Measurements from ENCODE around the gene SOD1.

SOD1 gene

DNA sequence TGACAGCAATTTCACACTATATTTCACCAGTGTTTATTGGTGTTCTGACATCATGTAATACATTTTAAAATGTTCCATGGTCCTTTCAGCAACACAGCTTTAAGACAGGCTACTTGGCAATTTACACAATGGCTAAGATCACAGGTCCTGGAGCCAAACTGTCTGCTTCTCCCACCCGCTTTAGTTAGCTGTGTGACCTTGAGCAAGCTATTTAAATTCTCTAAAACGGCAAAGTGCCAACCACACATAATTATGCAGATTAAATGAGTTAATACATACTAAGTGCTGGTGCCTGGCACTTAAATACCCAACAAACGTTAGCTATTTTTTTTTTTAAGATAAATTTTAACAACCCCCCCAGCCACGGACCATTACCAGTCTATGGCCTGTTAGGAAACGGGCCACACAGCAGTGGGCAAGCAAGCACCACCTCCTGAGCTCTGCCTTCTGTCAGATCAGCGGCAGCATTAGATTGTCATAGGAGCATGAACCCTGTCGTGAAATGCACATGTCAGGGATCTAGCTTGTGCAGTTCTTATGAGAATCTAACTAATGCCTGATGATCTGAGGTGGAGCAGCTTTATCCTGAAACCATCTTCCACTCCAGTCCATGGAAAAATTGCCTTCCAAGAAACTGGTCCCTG, 26.9 kb downstream of the SOD1 start:
- ATAC-seq (ENCODE audit: low read depth) (no peak), DNase-seq (ENCODE audit: low spot score) (no peak)
- Histone ChIP-seq H3K27ac (ENCODE audit: poor library complexity, severe bottlenecking) (no peak overlapping the region), H3K4me1 (ENCODE audit: insufficient read depth, poor library complexity, severe bottlenecking) (no peaks in the 10 kb centered on the region), H3K9me3 (ENCODE audit: severe bottlenecking) (no peaks in the 10 kb centered on the region), H3K4me3 (ENCODE audit: severe bottlenecking) (no peak overlapping the region), H3K27me3 (ENCODE audit: insufficient read depth, poor library complexity, severe bottlenecking) (no peaks in the 10 kb centered on the region), H3K36me3 (ENCODE audit: low read depth) (peaks cover 94% of the 10 kb centered on the region)
- TF ChIP-seq, protein P1, sequence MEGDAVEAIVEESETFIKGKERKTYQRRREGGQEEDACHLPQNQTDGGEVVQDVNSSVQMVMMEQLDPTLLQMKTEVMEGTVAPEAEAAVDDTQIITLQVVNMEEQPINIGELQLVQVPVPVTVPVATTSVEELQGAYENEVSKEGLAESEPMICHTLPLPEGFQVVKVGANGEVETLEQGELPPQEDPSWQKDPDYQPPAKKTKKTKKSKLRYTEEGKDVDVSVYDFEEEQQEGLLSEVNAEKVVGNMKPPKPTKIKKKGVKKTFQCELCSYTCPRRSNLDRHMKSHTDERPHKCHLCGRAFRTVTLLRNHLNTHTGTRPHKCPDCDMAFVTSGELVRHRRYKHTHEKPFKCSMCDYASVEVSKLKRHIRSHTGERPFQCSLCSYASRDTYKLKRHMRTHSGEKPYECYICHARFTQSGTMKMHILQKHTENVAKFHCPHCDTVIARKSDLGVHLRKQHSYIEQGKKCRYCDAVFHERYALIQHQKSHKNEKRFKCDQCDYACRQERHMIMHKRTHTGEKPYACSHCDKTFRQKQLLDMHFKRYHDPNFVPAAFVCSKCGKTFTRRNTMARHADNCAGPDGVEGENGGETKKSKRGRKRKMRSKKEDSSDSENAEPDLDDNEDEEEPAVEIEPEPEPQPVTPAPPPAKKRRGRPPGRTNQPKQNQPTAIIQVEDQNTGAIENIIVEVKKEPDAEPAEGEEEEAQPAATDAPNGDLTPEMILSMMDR (IDR thresholded peaks at IDR 0.05; ENCODE audit: poor library complexity, severe bottlenecking): no peak

DNA sequence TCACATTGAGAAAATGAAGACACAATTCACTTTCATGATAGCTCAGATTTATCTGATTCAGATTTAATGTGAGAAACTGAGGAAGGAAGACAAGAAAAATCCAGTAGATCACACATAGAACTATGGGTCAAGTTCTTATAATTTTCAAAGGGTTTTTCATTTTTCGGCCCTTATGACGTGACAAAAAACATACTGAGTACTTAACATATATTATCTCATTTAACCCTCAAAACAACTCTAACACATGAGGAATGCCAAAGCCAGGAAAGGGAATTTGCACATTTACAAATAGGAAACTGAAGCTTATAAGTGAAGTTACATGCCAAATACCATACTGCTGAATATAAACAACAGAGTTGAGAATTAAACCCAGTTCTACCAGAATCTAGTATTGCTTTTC, 27.6 kb downstream of the SOD1 start:
- H3K9me3 ChIP-seq (ENCODE audit: severe bottlenecking): no peaks in the 10 kb centered on the region
- TF ChIP-seq, protein P1 (IDR thresholded peaks at IDR 0.05; ENCODE audit: poor library complexity, severe bottlenecking): no peak
- peaks cover 94% of the 10 kb centered on the region for H3K36me3 ChIP-seq (ENCODE audit: low read depth)
- no peaks in the 10 kb centered on the region for H3K4me1 ChIP-seq (ENCODE audit: insufficient read depth, poor library complexity, severe bottlenecking)
- ATAC-seq (ENCODE audit: low read depth) (no peak), DNase-seq (ENCODE audit: low spot score) (no peak)
- no peaks in the 10 kb centered on the region for H3K27me3 ChIP-seq (ENCODE audit: insufficient read depth, poor library complexity, severe bottlenecking)
- H3K27ac ChIP-seq (ENCODE audit: poor library complexity, severe bottlenecking): no peak overlapping the region
- no peak overlapping the region for H3K4me3 ChIP-seq (ENCODE audit: severe bottlenecking)

DNA sequence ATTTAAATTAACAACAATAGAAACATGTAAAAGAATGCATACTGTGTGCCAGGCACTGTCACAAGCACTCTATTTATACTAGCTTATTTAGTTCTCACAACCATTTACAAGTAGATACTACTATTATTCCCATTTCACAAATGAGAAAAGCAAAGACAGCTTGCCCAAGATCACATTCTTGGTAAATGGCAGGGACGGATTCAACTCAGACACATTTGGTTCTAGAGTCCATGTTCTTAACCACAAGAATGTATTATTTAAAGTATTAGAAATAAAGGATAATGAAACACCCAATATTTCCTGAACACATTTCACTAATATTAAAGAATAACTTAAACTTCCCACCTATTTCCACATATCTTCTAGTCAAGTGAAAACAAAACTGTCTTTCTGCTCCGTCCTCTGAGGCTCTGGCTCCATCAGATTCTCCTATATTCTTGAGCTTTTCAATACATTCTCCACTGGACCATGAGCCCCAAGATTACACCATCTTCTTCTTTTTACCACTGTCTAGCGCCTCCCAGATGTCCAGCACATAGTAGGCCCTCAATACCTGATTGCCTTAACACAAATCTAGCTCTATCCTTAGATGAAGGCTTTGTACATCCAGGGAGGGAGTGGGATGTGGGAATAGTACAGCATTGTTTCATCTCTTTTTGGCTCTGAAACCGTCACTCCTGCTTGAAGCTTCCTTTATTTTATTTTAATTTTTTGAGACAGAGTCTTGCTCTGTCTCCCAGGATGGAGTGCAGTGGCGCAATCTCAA, 29.3 kb downstream of the SOD1 start:
- Histone ChIP-seq H3K36me3 (ENCODE audit: low read depth) (peaks cover 94% of the 10 kb centered on the region), H3K9me3 (ENCODE audit: severe bottlenecking) (no peaks in the 10 kb centered on the region), H3K27ac (ENCODE audit: poor library complexity, severe bottlenecking) (no peak overlapping the region), H3K4me1 (ENCODE audit: insufficient read depth, poor library complexity, severe bottlenecking) (no peaks in the 10 kb centered on the region), H3K4me3 (ENCODE audit: severe bottlenecking) (no peak overlapping the region), H3K27me3 (ENCODE audit: insufficient read depth, poor library complexity, severe bottlenecking) (no peaks in the 10 kb centered on the region)
- TF ChIP-seq, protein P1 (IDR thresholded peaks at IDR 0.05; ENCODE audit: poor library complexity, severe bottlenecking): no peak
- ATAC-seq (ENCODE audit: low read depth) (no peak), DNase-seq (ENCODE audit: low spot score) (no peak)

DNA sequence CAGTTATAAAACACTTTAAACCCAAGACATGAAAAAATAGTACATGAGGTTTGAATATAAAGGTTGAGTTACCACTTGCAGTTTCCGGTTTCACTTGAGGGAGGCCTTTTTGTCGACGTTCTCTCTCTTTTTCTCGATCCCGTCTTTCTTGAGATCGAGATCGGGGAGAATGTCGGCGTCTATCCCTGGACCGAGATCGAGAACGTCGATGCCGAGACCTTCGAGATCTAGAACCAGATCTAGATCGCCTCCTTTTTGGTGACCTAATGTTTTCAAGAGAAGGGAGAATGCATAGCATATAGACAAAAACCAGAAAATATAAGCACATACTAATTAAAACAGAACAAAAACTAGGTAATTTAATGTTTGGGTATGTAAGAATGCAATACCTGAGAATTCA, 33.7 kb downstream of the SOD1 start:
- Histone ChIP-seq H3K4me1 (ENCODE audit: insufficient read depth, poor library complexity, severe bottlenecking) (no peaks in the 10 kb centered on the region), H3K27ac (ENCODE audit: poor library complexity, severe bottlenecking) (no peak overlapping the region), H3K9me3 (ENCODE audit: severe bottlenecking) (no peaks in the 10 kb centered on the region), H3K36me3 (ENCODE audit: low read depth) (peaks cover 99% of the 10 kb centered on the region), H3K4me3 (ENCODE audit: severe bottlenecking) (no peak overlapping the region), H3K27me3 (ENCODE audit: insufficient read depth, poor library complexity, severe bottlenecking) (no peaks in the 10 kb centered on the region)
- ATAC-seq (ENCODE audit: low read depth) (no peak), DNase-seq (ENCODE audit: low spot score) (no peak)
- TF ChIP-seq, protein P1 (IDR thresholded peaks at IDR 0.05; ENCODE audit: poor library complexity, severe bottlenecking): no peak

DNA sequence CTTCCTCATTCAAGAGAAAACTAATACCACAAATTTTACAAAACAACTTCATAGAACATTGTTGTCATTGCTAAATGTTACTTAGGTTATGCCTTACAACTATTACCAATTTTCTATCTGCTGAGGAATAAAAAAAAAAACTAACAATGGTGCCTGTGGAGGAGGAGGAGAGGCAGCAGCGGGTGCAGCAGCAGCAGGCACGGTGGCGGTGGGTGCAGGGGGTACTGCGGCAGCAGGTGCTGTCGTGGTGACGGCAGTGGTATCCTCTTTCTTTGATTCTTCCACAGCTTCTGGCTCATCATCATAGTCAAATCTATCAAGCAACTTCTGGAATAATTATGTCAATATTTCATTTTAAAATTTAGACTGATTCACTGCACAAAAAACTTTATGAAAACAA, 36.9 kb downstream of the SOD1 start:
- DNase-seq (ENCODE audit: low spot score) (no peak), ATAC-seq (ENCODE audit: low read depth) (no peak)
- Histone ChIP-seq H3K4me3 (ENCODE audit: severe bottlenecking) (no peak overlapping the region), H3K27ac (ENCODE audit: poor library complexity, severe bottlenecking) (no peak overlapping the region), H3K4me1 (ENCODE audit: insufficient read depth, poor library complexity, severe bottlenecking) (no peaks in the 10 kb centered on the region), H3K36me3 (ENCODE audit: low read depth) (peaks cover 100% of the 10 kb centered on the region), H3K27me3 (ENCODE audit: insufficient read depth, poor library complexity, severe bottlenecking) (no peaks in the 10 kb centered on the region), H3K9me3 (ENCODE audit: severe bottlenecking) (no peaks in the 10 kb centered on the region)
- TF ChIP-seq, protein P1 (IDR thresholded peaks at IDR 0.05; ENCODE audit: poor library complexity, severe bottlenecking): no peak

Measured in RWPE2 (cell line).